NCI-H748 (cell line): Measurements from ENCODE around the gene TARS2.
A peak's percentile ranks its signal among the peaks of the same experiment; 100 is the strongest.

Experiments
- DNase-seq: peaks from one replicate; lab custom pipeline; 2025; ENCODE audit not compliant: unreplicated experiment; lab: John Stamatoyannopoulos, UW

The TARS2 gene, protein sequence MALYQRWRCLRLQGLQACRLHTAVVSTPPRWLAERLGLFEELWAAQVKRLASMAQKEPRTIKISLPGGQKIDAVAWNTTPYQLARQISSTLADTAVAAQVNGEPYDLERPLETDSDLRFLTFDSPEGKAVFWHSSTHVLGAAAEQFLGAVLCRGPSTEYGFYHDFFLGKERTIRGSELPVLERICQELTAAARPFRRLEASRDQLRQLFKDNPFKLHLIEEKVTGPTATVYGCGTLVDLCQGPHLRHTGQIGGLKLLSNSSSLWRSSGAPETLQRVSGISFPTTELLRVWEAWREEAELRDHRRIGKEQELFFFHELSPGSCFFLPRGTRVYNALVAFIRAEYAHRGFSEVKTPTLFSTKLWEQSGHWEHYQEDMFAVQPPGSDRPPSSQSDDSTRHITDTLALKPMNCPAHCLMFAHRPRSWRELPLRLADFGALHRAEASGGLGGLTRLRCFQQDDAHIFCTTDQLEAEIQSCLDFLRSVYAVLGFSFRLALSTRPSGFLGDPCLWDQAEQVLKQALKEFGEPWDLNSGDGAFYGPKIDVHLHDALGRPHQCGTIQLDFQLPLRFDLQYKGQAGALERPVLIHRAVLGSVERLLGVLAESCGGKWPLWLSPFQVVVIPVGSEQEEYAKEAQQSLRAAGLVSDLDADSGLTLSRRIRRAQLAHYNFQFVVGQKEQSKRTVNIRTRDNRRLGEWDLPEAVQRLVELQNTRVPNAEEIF

DNA sequence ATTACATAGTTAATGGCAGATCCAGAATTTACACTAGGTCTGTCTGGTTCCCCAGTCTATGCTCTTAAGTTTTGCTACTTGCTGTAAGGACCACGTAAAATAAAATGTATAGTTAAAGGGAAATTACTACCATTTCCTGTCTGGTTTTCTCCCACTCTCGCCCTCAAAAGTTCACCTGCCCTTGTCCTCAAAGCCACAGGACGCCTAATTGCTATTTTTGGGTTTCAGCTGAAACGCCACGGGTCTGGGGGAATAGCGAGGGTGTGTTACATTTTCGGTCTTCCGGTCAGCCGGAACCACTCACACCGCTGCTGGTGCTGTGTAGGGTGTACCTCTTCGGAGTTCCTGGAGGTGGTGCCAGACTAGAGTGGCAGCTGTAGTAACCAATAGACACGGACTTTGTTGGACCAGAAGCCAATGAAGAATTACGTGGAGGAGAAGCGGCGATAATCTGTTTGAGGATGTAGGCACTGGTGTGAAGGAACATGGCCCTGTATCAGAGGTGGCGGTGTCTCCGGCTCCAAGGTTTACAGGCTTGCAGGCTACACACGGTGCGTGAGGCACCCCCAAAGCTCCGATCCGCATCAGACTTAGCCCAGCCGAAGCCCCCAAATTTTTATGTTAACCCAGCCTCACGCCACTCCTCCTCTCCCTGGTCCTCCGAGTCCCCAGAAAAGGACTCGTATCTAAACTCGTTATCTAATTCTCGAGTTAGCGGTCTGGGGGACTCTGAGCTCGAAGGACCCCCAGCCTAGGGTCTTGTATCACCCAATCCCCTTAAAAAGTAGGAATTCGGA lies at the start of gene TARS2:
Gene TARS2, plus strand, starts transcription at position 454 of the 797 bp plus-strand sequence. Its CDS starts 32 bp downstream, at position 486.
- peak; percentile 99 for DNase-seq

DNA sequence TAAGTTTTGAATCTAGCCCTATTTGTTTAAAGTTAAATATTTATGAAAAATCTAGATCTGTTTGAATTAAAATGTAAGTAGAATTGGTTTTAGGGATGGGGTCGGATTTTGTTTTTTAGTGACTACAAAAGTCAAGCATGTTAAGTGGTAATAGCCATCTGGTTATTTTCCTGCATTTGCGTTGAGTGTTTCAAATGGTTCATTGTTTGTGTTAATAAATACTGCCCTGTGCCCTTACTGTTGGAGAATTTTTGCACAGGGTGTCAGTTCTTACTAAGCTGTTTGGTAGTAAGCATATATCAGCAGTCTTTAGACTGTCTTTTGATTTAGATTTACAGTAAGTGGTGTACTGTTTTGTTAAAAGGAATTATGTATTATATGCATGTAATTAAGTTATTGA lies 46.1 kb upstream of the TARS2 start:
- no peak for DNase-seq

DNA sequence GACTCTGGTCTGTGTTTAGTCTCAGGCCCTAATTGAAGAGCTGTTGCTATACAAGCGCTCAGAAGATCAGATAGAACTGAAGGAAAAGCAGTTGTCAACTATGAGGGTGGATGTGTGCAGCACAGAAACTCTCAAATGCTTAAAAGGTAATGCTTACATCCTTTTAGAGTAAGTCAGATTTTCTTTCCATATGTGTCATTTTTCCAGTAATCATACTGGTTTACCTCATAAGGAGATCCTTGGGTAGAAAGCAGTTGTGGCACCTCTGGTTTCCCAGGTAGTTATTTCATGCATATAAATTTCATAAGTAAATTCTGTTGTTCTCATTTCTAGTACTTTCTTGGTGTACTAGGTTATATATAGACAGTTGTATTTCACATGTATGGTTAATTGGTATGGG lies 43.0 kb upstream of the TARS2 start:
- DNase-seq = no peak

DNA sequence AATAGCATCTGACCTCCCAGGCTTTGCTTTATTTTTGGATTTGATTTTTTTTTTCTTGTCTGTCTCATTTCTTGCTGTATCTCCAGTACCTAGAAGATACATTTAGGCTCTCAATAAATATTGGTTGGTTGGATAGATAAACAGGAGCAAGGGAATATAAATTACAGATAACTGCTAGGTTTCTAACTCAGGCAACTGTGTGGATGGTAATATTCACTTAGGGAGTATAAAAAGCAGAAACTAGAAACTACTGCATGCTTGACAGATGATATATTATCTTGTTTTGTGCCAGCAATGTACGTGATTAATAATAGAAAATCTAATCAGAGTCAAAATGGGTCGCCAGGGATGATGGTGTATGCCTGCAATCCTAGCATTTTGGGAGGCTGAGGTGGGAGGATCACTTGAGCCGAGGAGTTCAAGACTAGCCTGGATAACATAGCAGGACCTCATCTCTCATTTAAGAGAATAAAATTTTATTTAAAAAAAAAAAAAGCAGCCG lies 31.0 kb upstream of the TARS2 start:
- no peak for DNase-seq

DNA sequence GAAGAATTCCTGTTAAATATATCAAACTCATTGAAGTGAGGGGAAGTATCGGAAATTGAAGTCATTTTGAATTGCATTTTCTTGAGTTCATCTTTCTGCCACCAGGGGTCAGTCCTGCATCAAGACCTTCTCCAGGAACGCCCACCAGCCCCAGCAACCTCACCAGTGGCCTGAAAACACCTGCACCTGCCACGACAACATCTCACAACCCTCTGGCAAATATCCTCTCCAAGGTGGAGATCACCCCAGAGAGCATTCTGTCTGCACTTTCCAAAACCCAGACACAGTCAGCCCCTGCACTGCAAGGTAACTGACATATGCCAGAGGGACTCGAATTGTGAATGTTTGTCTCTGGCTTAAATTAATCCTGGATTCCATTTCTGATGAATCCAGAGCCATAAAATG lies 22.8 kb upstream of the TARS2 start:
- peak; percentile 73 for DNase-seq

DNA sequence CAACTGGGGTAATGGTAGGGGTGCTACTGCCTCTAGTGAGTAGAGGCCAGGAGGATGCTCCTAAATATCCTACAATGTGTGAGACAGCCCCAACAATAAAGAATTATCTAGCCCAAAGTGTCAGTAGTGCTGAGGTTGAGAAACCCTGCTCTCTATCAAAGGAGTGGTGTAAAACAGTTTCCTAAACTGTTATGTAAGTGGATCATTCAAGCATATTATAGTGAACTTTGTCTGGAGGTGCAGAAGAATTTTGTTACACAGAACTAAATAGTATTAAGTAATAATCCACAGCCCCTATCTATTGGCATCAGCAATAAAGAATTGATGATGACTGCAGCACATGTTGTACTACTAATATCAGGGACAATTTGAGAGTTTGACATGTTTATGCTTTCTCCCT lies 20.3 kb upstream of the TARS2 start:
- no peak for DNase-seq

DNA sequence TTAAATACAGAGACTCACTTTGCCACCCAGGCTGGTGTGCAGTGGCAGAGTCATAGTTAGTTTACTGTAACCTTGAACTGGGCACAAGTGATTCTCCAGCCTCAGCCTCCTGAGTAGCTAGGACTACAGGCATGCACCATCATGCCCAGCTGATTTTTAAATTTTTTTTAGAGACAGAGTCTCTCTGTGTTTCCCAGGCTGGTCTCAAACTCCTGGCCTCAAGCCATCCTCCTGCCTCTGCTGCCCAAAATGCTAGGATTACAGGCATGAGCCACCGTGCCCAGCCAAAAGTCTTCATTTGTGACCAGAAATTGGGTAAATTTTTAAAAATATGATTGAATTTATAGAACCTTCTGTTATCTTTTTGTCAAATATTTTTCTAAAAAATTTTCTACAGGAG lies 17.9 kb upstream of the TARS2 start:
- no peak for DNase-seq

DNA sequence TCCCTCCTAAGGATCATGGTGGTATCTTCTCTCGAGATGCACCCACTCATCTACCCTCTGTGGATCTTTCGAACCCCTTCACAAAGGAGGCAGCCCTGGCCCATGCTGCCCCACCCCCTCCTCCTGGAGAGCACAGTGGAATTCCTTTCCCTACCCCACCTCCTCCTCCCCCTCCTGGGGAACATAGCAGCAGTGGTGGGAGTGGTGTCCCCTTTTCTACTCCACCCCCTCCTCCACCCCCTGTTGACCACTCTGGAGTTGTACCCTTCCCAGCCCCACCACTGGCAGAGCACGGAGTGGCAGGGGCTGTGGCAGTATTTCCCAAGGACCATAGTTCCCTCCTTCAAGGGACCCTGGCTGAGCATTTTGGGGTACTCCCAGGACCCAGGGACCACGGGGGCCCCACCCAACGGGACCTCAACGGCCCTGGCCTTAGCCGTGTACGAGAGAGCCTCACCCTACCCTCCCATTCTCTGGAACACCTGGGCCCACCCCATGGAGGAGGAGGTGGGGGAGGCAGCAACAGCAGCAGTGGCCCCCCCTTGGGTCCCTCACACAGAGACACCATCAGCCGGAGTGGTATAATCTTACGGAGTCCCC lies 14.5 kb upstream of the TARS2 start:
- no peak for DNase-seq

DNA sequence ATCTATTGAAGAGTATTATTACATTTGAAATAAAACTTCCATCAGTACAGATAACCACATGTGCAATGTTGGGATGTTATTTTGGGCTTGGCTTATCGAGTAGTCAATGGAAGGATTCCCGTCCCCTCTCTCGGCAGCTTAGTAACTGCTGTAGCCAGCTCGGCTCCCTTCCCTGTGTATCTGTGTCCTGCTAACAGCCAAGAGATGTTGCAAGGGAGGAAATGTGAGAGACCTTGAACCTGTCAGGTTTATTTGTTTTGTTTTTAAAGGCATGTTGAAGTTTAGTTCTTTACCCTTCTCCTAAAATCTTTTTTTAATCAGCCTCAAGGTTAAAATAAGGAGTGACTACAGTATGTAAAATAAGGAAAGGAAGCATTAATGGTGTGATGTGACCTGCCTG lies 13.6 kb upstream of the TARS2 start:
- DNase-seq = no peak

DNA sequence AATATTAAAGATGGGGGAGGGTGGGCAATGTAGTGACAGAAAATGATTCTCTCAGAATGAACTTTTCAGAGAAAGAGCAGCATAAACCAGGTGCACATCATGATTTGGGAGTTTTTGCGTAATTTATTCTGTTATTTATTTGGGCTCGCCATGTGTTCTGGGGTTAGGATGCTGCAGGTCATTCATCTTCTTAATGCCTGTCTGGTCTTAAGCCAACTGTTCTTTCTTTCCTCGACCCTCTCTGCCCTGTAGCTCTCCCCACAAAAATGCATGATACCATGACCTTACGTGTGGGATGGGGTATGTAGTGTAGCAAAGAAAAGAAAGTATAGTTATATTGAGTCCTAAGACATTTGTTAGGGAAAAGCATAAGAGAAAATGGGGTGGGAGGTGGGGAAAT lies 12.3 kb upstream of the TARS2 start:
- no peak for DNase-seq

DNA sequence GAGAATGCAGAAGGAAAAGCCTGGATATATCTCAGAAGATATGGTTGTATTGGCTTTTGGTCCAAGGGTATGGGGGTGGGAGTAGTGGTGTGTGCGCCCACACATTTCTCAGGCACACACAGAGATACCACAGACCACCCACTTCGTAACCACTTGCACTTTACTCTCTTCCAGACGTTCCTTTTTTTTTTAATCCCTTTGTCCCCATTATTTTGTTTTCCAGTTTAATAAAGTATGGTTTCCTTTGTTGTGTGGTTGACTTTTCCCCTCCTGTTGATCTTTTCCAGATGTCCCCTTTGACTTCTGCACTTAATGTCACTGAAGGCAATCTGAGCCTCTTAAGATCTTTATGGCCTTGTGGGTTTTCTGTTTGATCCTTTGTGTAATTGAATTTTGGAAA lies 10.5 kb upstream of the TARS2 start:
- DNase-seq = no peak

DNA sequence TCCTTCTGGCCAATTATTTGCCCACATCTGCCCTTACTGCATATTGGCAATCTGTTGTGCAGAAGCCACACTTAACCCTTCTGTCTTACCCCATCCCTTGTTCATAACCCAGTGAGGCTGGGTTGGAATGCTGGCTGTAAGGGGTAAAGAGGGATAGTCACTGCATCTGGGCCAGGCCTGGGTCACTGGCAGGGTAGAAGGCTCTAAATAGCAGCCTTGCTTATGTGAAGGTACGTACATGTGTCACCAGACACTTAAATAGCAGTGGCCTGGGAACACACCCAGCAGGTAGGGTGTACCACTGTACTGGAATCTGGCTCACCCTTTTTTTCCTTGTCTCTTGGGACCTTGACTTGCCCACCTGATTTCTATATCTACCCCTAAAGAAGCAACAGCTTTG lies 9.9 kb upstream of the TARS2 start:
- no peak for DNase-seq

DNA sequence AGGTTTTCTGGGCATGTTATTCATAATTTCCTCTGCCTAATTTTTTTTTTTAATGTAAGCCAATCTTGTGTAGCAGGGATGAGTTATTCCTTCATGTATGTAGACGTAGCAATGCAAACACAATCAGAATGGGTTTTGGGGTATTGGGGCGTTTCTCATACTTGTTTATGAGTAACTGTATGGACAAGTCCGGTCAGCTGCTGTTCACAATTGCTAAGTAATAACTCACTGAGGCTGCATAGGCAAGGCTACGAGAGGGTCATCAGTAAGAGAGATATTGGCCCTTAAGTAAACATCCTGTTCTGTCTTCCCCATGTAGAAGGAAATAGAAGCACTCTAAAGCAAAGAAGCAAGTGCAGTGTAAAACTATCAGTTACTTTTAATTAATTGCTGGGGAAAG lies 9.5 kb upstream of the TARS2 start:
- DNase-seq = peak; percentile 10

DNA sequence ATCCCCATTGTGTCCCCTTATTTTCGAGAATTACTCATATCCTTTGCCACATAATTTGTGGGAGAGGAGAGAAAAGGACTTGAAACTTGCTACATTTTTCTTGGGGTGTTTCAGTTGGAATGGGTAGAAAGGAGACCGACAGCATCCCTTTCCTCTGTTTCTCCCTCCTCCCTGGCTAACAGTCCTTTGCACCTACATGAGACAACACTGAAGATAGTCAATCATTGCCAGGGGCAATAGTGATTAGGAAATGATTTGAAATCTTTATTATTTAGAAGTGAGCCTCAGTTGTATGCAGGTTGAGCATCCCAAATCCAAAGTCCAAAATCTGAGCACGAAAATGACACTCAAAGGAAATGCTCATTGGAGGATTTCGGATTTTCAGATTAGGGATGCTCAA lies 7.8 kb upstream of the TARS2 start:
- no peak for DNase-seq

DNA sequence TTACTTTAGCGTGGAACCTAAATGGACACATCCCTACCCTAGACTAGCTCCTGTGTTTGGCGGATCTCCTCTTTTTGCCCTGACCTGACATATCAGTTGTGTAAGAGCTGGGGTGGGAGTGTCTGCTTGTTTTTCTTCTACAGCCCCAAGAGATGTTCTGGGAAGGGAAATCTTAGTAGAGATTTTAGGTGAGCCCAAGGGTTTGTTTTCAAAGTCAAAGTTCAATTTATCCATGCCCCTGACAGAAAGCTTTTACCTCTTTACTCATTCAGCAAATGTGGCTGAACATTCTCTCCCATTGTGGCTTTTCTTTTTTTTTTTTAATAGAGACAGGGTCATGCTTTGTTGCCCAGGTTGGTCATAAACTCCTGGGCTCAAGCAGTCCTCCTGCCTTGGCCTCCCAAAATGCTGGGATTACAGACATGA lies 7.3 kb upstream of the TARS2 start:
- no peak for DNase-seq

DNA sequence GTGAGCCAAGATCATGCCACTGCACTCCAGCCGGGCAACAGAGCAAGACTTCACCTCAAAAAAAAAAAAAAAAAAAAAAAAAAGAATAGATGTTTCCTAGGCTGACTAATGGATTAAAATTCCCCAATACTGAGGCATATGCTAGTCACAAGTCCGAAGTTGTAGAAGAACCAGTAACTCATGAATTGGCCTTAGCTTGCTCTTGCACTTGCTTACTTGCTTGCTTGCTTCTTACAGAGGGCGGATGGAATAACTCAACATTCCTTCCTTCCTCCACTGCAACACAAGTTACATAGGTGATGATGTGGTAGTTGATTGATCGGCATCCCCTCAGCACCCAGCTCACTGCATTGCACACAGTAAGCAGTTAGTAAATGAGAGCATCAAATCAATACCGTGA lies 2.8 kb upstream of the TARS2 start:
- DNase-seq = no peak

DNA sequence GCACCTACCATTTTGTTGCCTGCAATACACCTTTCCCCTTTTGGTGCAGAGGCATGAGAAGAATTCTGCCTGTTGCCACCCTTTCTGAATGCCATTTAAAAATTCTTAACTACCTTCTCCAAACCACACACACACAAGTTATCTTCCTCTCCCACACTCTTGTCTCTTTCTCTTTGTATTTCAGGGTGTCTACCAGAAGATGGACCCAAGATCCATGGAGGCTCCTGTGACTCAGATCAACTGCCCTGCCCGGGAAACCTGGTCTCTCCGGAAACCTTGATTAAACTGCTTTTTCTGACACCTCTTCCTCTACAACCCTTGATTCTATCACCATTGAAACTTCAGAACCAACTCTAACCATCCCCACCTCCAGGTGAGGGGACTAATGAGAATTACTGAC lies 2.4 kb upstream of the TARS2 start:
- DNase-seq = peak; percentile 11

DNA sequence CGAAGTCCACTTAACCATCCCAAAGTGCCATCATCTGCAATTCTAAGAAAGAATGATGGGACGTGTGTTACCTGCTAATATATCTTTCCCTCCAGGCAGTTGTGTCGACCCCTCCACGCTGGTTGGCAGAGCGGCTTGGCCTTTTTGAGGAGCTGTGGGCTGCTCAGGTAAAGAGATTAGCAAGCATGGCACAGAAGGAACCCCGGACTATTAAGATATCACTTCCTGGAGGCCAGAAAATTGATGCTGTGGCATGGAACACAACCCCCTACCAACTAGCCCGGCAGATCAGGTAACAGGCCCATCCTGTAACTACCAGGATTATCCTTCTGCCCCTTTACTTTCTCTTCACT lies 520 bp downstream of the TARS2 start:
- DNase-seq = no peak

DNA sequence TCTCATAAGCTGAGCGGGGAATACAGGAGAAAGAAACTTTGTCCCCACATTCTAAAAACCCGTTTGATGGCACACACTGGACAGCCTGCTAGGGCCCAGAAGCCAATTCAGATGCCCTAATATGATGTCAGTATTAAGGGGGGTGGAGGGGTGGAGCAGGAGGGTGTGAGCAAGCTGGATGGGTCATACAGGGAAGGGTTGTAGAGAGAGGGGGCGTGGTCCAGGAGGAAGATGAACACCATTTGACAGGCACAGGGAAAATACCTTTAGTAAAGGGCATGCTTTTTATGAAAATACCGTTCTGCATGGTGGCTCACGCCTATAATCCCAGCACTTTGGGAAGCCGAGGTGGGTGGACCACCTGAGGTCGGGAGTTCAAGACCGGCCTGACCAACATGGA lies 6.0 kb downstream of the TARS2 start:
- DNase-seq = no peak

DNA sequence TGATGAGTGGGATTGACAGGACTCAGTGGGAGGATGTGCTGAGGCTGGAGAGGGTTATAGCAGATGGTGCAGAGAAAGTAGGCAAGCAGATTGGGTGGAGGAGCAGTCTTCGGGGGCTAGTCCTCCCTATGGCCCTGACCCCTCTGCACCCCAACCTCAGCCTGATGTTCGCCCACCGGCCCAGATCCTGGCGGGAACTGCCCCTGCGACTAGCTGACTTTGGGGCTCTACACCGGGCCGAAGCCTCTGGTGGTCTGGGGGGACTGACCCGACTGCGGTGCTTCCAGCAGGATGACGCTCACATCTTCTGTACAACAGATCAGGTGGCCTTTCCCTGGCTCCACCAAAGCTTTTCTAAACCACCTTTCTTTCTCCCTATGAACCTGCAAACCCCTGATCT lies 11.1 kb downstream of the TARS2 start:
- DNase-seq = no peak

DNA sequence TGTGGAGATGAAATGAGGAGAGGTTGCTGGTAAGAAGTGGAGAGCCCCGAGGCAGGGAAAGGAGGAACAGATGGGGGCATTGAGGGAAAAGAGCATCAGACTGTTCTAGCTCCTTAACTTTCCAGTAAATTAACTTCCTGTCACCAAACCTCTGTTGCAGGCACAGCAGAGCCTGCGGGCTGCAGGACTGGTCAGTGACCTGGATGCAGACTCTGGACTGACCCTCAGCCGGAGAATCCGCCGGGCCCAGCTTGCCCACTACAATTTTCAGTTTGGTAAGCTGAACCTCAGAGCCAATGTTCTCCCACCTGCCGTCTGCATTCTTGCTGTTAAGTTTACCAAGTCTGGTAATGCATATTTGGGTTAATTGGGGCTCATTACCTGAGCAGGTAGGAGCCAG lies 18.2 kb downstream of the TARS2 start:
- DNase-seq = no peak
